Measurements from ENCODE around the gene NCOA4. TPM values are rescaled to one million over a fixed set of nuclear protein-coding genes. Genes with fewer than 3 reads are reported as not detected.
A peak's percentile ranks its signal among the peaks of the same experiment; 100 is the strongest.

Gene NCOA4
- total and polyA plus RNA-seq, 2 of the 4 experiments (the other 2 are of a cell fraction) = 62.2 to 188 TPM

DNA sequence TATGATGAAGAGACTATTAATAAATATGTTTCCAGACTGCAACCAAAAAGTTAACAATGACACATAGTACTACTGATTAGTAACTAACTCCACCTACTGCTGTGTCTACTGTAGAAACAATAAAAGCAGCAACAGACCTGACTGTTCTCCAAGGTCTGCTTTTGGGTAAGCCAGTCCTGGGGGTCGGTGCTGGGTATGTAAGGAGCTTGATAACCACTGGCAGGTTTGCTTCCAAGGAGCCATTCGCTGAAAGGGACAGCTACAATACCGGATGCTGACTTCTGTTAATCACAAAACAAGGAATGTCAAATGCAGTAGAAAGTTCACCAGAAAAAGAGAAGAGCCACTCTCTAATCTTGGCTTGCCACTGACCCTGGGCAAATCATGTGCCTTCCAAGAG lies 17.7 kb downstream of the NCOA4 start:
- POLR2A ChIA-PET (ENCODE audit: unreplicated experiment) = no interaction called here
- Histone ChIP-seq H2BK20ac (ENCODE audit: low read depth, low read length) (no peak overlapping the region), H2BK15ac (ENCODE audit: low read depth, low read length) (no peak overlapping the region), H4K91ac (ENCODE audit: insufficient read depth, low read depth, low read length) (no peak overlapping the region), H3K4ac (ENCODE audit: low read depth, low read length) (no peak overlapping the region), H3K56ac (ENCODE audit: extremely low read depth, insufficient read depth, low read length) (no peak overlapping the region), H3K4me2 (ENCODE audit: low read depth, low read length) (no peak overlapping the region), H3K36me3 (ENCODE audit: control insufficient read depth, insufficient read depth, low read length) (peaks cover 54% of the 10 kb centered on the region), H4K8ac (ENCODE audit: low read depth in 2 of 2, low read length in 2 of 2) (no peak overlapping the region), H4K5ac (ENCODE audit: low read depth, low read length) (no peak overlapping the region), H4K20me1 (ENCODE audit: insufficient read depth, low read length) (peaks cover 19% of the 10 kb centered on the region; the same call in 1 of the 2 replicates), H2AK5ac (ENCODE audit: low read depth, low read length) (no peak overlapping the region), H3K9ac (ENCODE audit: low read depth, low read length) (no peak overlapping the region), H3K14ac (replicated peaks; ENCODE audit: low read depth, low read length) (no peak overlapping the region), H3K18ac (ENCODE audit: low read depth, low read length) (no peak overlapping the region), H3K23ac (ENCODE audit: low read depth, low read length) (no peak overlapping the region), H3K27me3 (ENCODE audit: control insufficient read depth, insufficient read depth, low read length) (no peaks in the 10 kb centered on the region), H2BK5ac (ENCODE audit: low read depth, low read length, poor library complexity, severe bottlenecking) (no peak overlapping the region), H3K9me3 (ENCODE audit: control insufficient read depth, insufficient read depth, low read length) (no peaks in the 10 kb centered on the region), H2AK9ac (replicated peaks; ENCODE audit: low read depth, low read length, poor library complexity) (no peak overlapping the region), H3K9me1 (ENCODE audit: insufficient read depth, low read length) (peaks cover 8% of the 10 kb centered on the region), H2BK120ac (ENCODE audit: low read depth, low read length) (no peak overlapping the region), H3K79me1 (ENCODE audit: low read depth in 1 of 2, low read length in 2 of 2) (peaks cover 27 to 48% of the 10 kb centered on the region in 2 experiments), H3K4me3 (ENCODE audit: insufficient read depth, low read depth, low read length) (no peak overlapping the region), H3K4me1 (ENCODE audit: control insufficient read depth, insufficient read depth, low read length) (peaks cover 2% of the 10 kb centered on the region), H2AFZ (replicated peaks; ENCODE audit: low read length, poor library complexity) (no peak overlapping the region), H3K27ac (ENCODE audit: insufficient read depth, low read length) (peak overlapping the region; percentile 29; the same call in 1 of the 2 replicates)
- WGBS, 2 experiments (ENCODE audit: extremely low coverage in 2 of 2, insufficient read length in 1 of 2) = 100% methylated on average over 1 of the region's 3 CpGs; no CpG with 5 or more reads in 1 of the 2 experiments
- DNase-seq = no peak
- no TSS peak for BruUV-seq (replicated peaks)
- intact Hi-C loops (cut with micrococcal nuclease) (no loop called here), in situ Hi-C loops (cut with MboI; ENCODE audit: low sequenced_read_pairs) (loop anchor here (25.0 kb wide), 1 partner anchor 1025 kb away; the partner anchor contains the start of gene DEPP1), dilution Hi-C loops (cut with HindIII; ENCODE audit: low sequenced_read_pairs, unreplicated experiment) (no loop called here)
- CTCF ChIA-PET = no interaction called here
- no peak for ATAC-seq (ENCODE audit: low read depth)
- TF ChIP-seq MXI1 (IDR thresholded peaks at IDR 0.05; ENCODE audit: borderline replicate concordance, low read depth, low read length) (no peak), MAZ (IDR thresholded peaks at IDR 0.05; ENCODE audit: borderline replicate concordance, low read depth, low read length) (no peak), RFX5 (IDR thresholded peaks at IDR 0.05; ENCODE audit: low read depth, low read length) (no peak), SMC3 (IDR thresholded peaks at IDR 0.05; ENCODE audit: low read depth, low read length) (no peak), MAFK (IDR thresholded peaks at IDR 0.05; ENCODE audit: low read depth, low read length) (no peak), USF2 (IDR thresholded peaks at IDR 0.05; ENCODE audit: low read depth, low read length) (no peak), CHD1 (IDR thresholded peaks at IDR 0.05; ENCODE audit: low read depth, low read length) (no peak), POLR2A (IDR thresholded peaks at IDR 0.05; ENCODE audit: low read depth, low read length) (no peak), NFE2L2 (IDR thresholded peaks at IDR 0.05; ENCODE audit: low read depth, low read length) (no peak), RCOR1 (IDR thresholded peaks at IDR 0.05; ENCODE audit: insufficient replicate concordance, low read length) (no peak), BHLHE40 (IDR thresholded peaks at IDR 0.05; ENCODE audit: low read depth, low read length) (no peak), CEBPB (IDR thresholded peaks at IDR 0.05; ENCODE audit: low read depth, low read length) (no peak), RAD21 (IDR thresholded peaks at IDR 0.05; ENCODE audit: low read length) (no peak), FOS (IDR thresholded peaks at IDR 0.05; ENCODE audit: low read depth, low read length) (no peak)
- TF ChIP-seq, protein P1, sequence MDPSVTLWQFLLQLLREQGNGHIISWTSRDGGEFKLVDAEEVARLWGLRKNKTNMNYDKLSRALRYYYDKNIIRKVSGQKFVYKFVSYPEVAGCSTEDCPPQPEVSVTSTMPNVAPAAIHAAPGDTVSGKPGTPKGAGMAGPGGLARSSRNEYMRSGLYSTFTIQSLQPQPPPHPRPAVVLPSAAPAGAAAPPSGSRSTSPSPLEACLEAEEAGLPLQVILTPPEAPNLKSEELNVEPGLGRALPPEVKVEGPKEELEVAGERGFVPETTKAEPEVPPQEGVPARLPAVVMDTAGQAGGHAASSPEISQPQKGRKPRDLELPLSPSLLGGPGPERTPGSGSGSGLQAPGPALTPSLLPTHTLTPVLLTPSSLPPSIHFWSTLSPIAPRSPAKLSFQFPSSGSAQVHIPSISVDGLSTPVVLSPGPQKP (IDR thresholded peaks at IDR 0.05; ENCODE audit: borderline replicate concordance, low read depth, low read length) = no peak
- TF ChIP-seq, protein P2, sequence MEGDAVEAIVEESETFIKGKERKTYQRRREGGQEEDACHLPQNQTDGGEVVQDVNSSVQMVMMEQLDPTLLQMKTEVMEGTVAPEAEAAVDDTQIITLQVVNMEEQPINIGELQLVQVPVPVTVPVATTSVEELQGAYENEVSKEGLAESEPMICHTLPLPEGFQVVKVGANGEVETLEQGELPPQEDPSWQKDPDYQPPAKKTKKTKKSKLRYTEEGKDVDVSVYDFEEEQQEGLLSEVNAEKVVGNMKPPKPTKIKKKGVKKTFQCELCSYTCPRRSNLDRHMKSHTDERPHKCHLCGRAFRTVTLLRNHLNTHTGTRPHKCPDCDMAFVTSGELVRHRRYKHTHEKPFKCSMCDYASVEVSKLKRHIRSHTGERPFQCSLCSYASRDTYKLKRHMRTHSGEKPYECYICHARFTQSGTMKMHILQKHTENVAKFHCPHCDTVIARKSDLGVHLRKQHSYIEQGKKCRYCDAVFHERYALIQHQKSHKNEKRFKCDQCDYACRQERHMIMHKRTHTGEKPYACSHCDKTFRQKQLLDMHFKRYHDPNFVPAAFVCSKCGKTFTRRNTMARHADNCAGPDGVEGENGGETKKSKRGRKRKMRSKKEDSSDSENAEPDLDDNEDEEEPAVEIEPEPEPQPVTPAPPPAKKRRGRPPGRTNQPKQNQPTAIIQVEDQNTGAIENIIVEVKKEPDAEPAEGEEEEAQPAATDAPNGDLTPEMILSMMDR (conservative IDR thresholded peaks at IDR 0.05; ENCODE audit: low read depth, low read length) = no peak

All from IMR-90 (cell line).